Spleen (tissue), 11 donors: ENCODE data around the gene HOTAIR. TPM values are rescaled to one million over a fixed set of nuclear protein-coding genes. Genes with fewer than 3 reads are reported as not detected.

ENCODE experiments used
- DNase-seq: peaks from one replicate; pipeline ENCODE4 v3.0.0-alpha.2; 2020
- H3K27ac ChIP-seq, 8 donors: fragments of 200-600 bp; sonication (generic) in 7 of 8; 1 replicate in 4 of 8; 2 replicates in 4 of 8; pipeline versions ENCODE4 v1.5.0 to v1.8.0; 2016 to 2021; ENCODE audit warnings: inconsistent platforms in 4 of 8, mild to moderate bottlenecking in 4 of 8, moderate library complexity in 1 of 8
- H3K27me3 ChIP-seq, 7 donors: fragments of 200-600 bp; sonication (generic) in 6 of 7; replicated peaks in 1 of 7; 1 replicate in 4 of 7; 2 replicates in 3 of 7; pipeline versions ENCODE4 v1.5.0 to v1.8.0; 2016 to 2021; ENCODE audit warnings: inconsistent platforms in 3 of 7, mild to moderate bottlenecking in 1 of 7
- H3K36me3 ChIP-seq, 6 donors: fragments of 200-600 bp; sonication (generic) in 5 of 6; 1 replicate in 4 of 6; 2 replicates in 2 of 6; pipeline versions ENCODE4 v1.5.0 to v1.8.0; 2016 to 2021; ENCODE audit warnings: inconsistent platforms in 2 of 6
- H3K4me1 ChIP-seq, 6 donors: fragments of 200-600 bp; sonication (generic) in 5 of 6; 1 replicate in 3 of 6; 2 replicates in 3 of 6; pipeline versions ENCODE4 v1.5.0 to v1.8.0; 2016 to 2021; ENCODE audit warnings: inconsistent platforms in 3 of 6
- H3K4me3 ChIP-seq, 8 donors: fragments of 200-600 bp; sonication (generic) in 7 of 8; 1 replicate in 4 of 8; 2 replicates in 4 of 8; pipeline versions ENCODE4 v1.5.0 to v1.8.0; 2016 to 2021; ENCODE audit warnings: inconsistent platforms in 4 of 8, mild to moderate bottlenecking in 4 of 8, moderate library complexity in 2 of 8
- H3K9me3 ChIP-seq, 8 donors: fragments of 200-600 bp; sonication (generic) in 7 of 8; 1 replicate in 4 of 8; 2 replicates in 4 of 8; pipeline versions ENCODE4 v1.5.0 to v1.8.0; 2016 to 2021; ENCODE audit warnings: inconsistent platforms in 4 of 8
- CTCF ChIP-seq, 11 experiments: fragments of 200-600 bp in 7 of 11; fragments of 450-650 bp in 4 of 11; sonication (generic) in 4 of 11; IDR thresholded peaks in 8 of 11; conservative IDR thresholded peaks in 3 of 11; 1 replicate in 7 of 11; 2 replicates in 4 of 11; pipeline versions ENCODE4 v1.4.0 to v1.8.0; 2016 to 2021; ENCODE audit warnings: antibody characterized with exemption in 11 of 11, inconsistent platforms in 4 of 11, mild to moderate bottlenecking in 1 of 11
- POLR2A ChIP-seq, 3 donors: fragments of 450-650 bp; IDR thresholded peaks; one replicate each; pipeline ENCODE4 v1.5.1; 2017; ENCODE audit warnings: antibody characterized with exemption in 3 of 3, mild to moderate bottlenecking in 1 of 3
- POLR2AphosphoS5 ChIP-seq, 3 donors: sonication (generic); formaldehyde crosslinking; IDR thresholded peaks; one replicate each; pipeline ENCODE4 v1.5.1; 2017; ENCODE audit warnings: antibody characterized with exemption in 3 of 3
- WGBS, 5 donors: extraction: QIAGEN DNeasy Blood & Tissue Kit in 3 of 5; methylation state at CpG; one replicate each; pipeline versions ENCODE4 v1.1.5 to v1.1.7; 2013 to 2018; 5-methylcytosine and 5-hydroxymethylcytosine counted together
- intact Hi-C: fragments of 100-400 bp; cut with DNase I; formaldehyde crosslinking; loops from one replicate; pipeline ENCODE4 v1.15.0; 2023; ENCODE audit warnings: low total_unique reads
- polyA plus RNA-seq, 3 donors: library from polyadenylated mRNA; stranded (reverse); fragments of 200-250 nt; gene quantifications; one replicate each; pipeline ENCODE4 v1.2.1, GENCODE V29; 2013
- total RNA-seq, 7 donors: library from RNA; depleted of rRNA in 3 of 7; stranded (reverse); fragments of >200 nt in 3 of 7; fragmentation: NEBNext Ultra II Directional in 4 of 7; extraction: Animal tissue kit (Norgen Biotek cat#: 25700) in 4 of 7; gene quantifications; one replicate each; pipeline versions ENCODE4 v1.1.0 to v1.2.1, GENCODE V29; 2016 to 2021
- donor health status: healthy with polysubstance abuse.
- donor health status: DM: no; HTN: no; CAD: no; lungs with moderate emphysema.
- donor health status: DM: no; HTN: no; CAD: no.
- donor health status: Bipolar disorder and iron deficiency.
- donor health status: healthy.
- donor health status: DM: no; HTN: no; CAD: no.
- donor health status: DM: yes; HTN: yes; CAD: no.

HOTAIR gene
- total and polyA plus RNA-seq, 10 donors = not detected

GRCh38 chr12:53966085-53966384, 8.7 kb downstream of the HOTAIR start:
- 8 to 10% (median 10%) methylated on average over 15 of the region's 15 CpGs for WGBS, 5 donors
- Histone ChIP-seq H3K27ac (no peak overlapping the region), H3K4me3 (no peak overlapping the region), H3K36me3 (no peaks in the 10 kb centered on the region), H3K27me3 (peaks cover 9 to 100% (median 99%) of the 10 kb centered on the region in 7 donors), H3K4me1 (peaks cover 0 to 47% (median 26%) of the 10 kb centered on the region in 6 donors), H3K9me3 (no peaks in the 10 kb centered on the region)
- intact Hi-C loops = no loop called here
- TF ChIP-seq CTCF (IDR thresholded peaks at IDR 0.05 in 8 of 11, conservative IDR thresholded peaks at IDR 0.05 in 3 of 11) = no peak
- no peak for TF ChIP-seq POLR2A (IDR thresholded peaks at IDR 0.05)
- no peak for TF ChIP-seq POLR2AphosphoS5 (IDR thresholded peaks at IDR 0.05)
- peak; percentile 4 for DNase-seq

GRCh38 chr12:53965281-53966084, 9.3 kb downstream of the HOTAIR start:
- Histone ChIP-seq H3K4me1 (peaks cover 0 to 52% (median 29%) of the 10 kb centered on the region in 6 donors), H3K36me3 (no peaks in the 10 kb centered on the region), H3K27ac (no peak overlapping the region), H3K27me3 (peaks cover 14 to 100% (median 99%) of the 10 kb centered on the region in 7 donors), H3K9me3 (no peaks in the 10 kb centered on the region), H3K4me3 (no peak overlapping the region)
- intact Hi-C loops = no loop called here
- 4 to 5% (median 5%) methylated on average over 18 of the region's 18 CpGs for WGBS, 5 donors
- peak; percentile 40 for DNase-seq
- TF ChIP-seq POLR2AphosphoS5 (IDR thresholded peaks at IDR 0.05) = no peak
- no peak for TF ChIP-seq POLR2A (IDR thresholded peaks at IDR 0.05)
- no peak for TF ChIP-seq CTCF (IDR thresholded peaks at IDR 0.05 in 8 of 11, conservative IDR thresholded peaks at IDR 0.05 in 3 of 11)

DNA sequence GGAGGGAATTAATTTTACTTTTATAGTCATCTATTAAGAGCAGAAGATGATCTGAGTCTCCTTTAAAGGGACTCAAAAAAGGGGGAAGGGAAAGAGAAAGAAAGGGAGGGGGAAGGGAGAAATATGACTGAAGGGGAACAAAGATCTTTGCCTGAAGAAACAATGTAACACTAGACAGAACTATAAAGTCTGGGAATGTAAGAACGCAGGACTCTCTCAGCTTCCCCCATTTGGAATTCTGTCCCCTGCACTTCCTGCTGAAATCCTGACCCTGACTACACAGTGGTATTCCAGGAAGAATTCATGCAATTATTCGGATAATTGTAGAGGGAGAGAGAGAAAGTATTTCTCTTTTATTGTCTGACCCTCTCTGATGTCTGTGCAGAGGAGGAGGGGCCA, 10.4 kb downstream of the HOTAIR start:
- intact Hi-C loops = no loop called here
- peaks cover 0 to 53% (median 29%) of the 10 kb centered on the region in 6 donors for H3K4me1 ChIP-seq
- no peak overlapping the region for H3K4me3 ChIP-seq
- H3K27me3 ChIP-seq = peaks cover 19 to 100% (median 99%) of the 10 kb centered on the region in 7 donors
- TF ChIP-seq POLR2AphosphoS5 (IDR thresholded peaks at IDR 0.05) (no peak), POLR2A (IDR thresholded peaks at IDR 0.05) (no peak), CTCF (IDR thresholded peaks at IDR 0.05 in 8 of 11, conservative IDR thresholded peaks at IDR 0.05 in 3 of 11) (no peak)
- 0 to 11% (median 4%) methylated on average over 2 of the region's 2 CpGs for WGBS, 5 donors
- no peak for DNase-seq
- H3K36me3 ChIP-seq = no peaks in the 10 kb centered on the region
- H3K9me3 ChIP-seq = no peaks in the 10 kb centered on the region
- no peak overlapping the region for H3K27ac ChIP-seq

DNA sequence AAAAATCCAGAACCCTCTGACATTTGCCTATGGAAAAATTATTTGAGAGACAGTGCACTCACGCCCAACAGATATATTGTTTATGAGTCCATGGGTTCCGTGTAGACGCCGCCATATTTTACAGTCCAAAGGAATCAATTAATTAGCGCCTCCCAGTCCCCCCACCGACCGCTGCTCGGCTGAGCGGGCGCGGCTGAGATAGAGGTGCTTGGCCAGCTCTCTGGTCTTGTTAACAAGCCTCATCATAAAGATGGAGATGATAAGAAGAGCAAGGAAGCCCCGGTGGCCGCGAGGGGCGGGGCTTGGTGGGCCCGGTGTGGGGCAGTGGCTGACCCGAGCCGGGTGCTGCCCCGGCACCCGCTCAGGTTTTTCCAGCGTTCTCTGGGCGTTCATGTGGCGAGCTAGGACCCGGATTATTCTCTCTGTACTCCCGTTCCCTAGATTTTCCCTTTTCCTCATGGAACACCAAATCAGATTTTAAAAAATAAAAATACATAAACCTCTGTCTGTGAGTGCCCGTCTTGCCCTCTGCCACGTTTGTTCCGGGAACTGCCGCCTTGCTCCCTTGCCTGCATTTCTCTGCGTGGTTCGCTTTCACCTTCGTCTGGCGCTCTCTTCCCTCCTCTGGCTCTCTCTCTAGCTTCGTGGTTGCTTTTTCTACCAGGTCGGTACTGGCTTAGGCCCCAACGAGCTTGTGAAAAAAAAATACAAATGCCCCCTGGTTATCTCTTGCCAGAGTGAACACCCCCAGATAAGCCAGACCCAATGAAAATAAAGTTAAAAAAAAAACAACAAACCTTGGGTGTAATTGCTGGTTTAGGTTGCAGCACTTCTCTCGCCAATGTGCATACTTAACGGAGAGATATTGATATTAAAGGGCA, 11.1 kb downstream of the HOTAIR start:
- DNase-seq = peak; percentile 42
- 7 to 11% (median 10%) methylated on average over 37 to 38 of the region's 38 CpGs for WGBS, 5 donors
- intact Hi-C loops = no loop called here
- Histone ChIP-seq H3K36me3 (no peaks in the 10 kb centered on the region), H3K9me3 (no peaks in the 10 kb centered on the region), H3K4me3 (no peak overlapping the region), H3K27ac (no peak overlapping the region), H3K4me1 (peaks cover 0 to 53% (median 29%) of the 10 kb centered on the region in 6 donors), H3K27me3 (peaks cover 19 to 100% (median 100%) of the 10 kb centered on the region in 7 donors)
- TF ChIP-seq CTCF (IDR thresholded peaks at IDR 0.05 in 8 of 11, conservative IDR thresholded peaks at IDR 0.05 in 3 of 11) (no peak), POLR2AphosphoS5 (IDR thresholded peaks at IDR 0.05) (no peak), POLR2A (IDR thresholded peaks at IDR 0.05) (no peak)
